Panc1 (cell line): ENCODE measurements around the gene C12orf76.

Source experiments
- POLR2AphosphoS5 ChIP-seq: IDR thresholded peaks from 2 replicates; pipeline ENCODE4 v1.6.1; 2012; ENCODE audit warnings: mild to moderate bottlenecking, low read depth, low read length, moderate library complexity
- REST ChIP-seq, 2 experiments: IDR thresholded peaks; 2 replicates each; pipeline ENCODE4 v1.6.1; 2011 to 2012; ENCODE audit warnings: low read depth in 2 of 2, control low read depth in 1 of 2, low read length in 1 of 2, mild to moderate bottlenecking in 1 of 2, moderate library complexity in 1 of 2; ENCODE audit not compliant: insufficient read depth in 1 of 2
- TF ChIP-seq, protein P1 (sequence below): fragments of 450-650 bp; IDR thresholded peaks from 2 replicates; pipeline ENCODE4 v1.5.1; 2017; ENCODE audit warnings: mild to moderate bottlenecking

DNA sequence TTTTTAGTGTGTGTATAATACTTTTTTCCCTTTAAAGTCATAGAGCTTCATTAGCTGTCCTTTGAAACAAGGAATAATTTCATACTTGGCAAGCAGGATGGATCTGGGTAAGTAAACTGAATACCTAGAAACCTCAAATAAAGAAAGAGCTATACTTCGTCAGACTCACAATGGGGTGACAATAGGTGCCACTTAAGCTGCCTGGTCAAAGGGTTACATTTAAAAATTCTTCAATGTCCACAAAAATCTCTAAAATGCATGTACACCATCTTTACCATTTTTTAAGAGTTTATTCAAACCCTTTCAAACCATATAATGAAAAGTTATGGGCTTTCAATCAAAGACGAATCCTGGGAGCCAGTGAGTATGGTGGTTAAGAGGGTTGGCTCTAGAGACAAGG is 55.2 kb downstream of the C12orf76 start:
- TF ChIP-seq REST (IDR thresholded peaks at IDR 0.05; ENCODE audit: insufficient read depth in 1 of 2, low read depth in 2 of 2, low read length in 1 of 2) (no peak), POLR2AphosphoS5 (no peak)
- TF ChIP-seq, protein P1, sequence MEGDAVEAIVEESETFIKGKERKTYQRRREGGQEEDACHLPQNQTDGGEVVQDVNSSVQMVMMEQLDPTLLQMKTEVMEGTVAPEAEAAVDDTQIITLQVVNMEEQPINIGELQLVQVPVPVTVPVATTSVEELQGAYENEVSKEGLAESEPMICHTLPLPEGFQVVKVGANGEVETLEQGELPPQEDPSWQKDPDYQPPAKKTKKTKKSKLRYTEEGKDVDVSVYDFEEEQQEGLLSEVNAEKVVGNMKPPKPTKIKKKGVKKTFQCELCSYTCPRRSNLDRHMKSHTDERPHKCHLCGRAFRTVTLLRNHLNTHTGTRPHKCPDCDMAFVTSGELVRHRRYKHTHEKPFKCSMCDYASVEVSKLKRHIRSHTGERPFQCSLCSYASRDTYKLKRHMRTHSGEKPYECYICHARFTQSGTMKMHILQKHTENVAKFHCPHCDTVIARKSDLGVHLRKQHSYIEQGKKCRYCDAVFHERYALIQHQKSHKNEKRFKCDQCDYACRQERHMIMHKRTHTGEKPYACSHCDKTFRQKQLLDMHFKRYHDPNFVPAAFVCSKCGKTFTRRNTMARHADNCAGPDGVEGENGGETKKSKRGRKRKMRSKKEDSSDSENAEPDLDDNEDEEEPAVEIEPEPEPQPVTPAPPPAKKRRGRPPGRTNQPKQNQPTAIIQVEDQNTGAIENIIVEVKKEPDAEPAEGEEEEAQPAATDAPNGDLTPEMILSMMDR, result no peak
